GM23338 (cell line): ENCODE measurements around the gene CEP70.
"Not testable (repeated sequence)": the region's sequence is repeated elsewhere in the genome, so short reads cannot be mapped to it uniquely, and the experiment has no call there.

Experiments
- CREB1 ChIP-seq: fragments of 250-450 bp; sonication (Bioruptor Pico); IDR thresholded peaks from 2 replicates; pipeline ENCODE4 v1.5.0; 2020; ENCODE audit warnings: low read depth, mild to moderate bottlenecking, moderate library complexity
- EZH2 ChIP-seq: fragments of 200-600 bp; sonication (generic); IDR thresholded peaks from one replicate; pipeline ENCODE4 v1.8.0; 2017; ENCODE audit warnings: antibody characterized with exemption, mild to moderate bottlenecking, low read depth; ENCODE audit not compliant: unreplicated experiment
- EZH2phosphoT487 ChIP-seq: fragments of 200-600 bp; sonication (generic); IDR thresholded peaks from one replicate; pipeline ENCODE4 v1.8.1; 2018; ENCODE audit warnings: antibody characterized with exemption; ENCODE audit not compliant: unreplicated experiment
- POLR2AphosphoS5 ChIP-seq: IDR thresholded peaks from 2 replicates; pipeline ENCODE4 v1.6.1; 2016; ENCODE audit warnings: antibody characterized with exemption, low read depth
- STAT1 ChIP-seq: IDR thresholded peaks from one replicate; pipeline ENCODE4 v1.6.1; 2016; ENCODE audit warnings: antibody characterized with exemption; ENCODE audit not compliant: unreplicated experiment
- TF ChIP-seq, protein P1 (sequence below), 2 experiments: fragments of 200-600 bp in 1 of 2; sonication (generic) in 1 of 2; conservative IDR thresholded peaks; 2 replicates each; pipeline versions ENCODE4 v1.5.1 to v1.6.1; 2016 to 2017; ENCODE audit warnings: antibody characterized with exemption in 2 of 2, low read depth in 2 of 2, mild to moderate bottlenecking in 2 of 2, moderate library complexity in 1 of 2
- TF ChIP-seq, protein P2 (sequence below): IDR thresholded peaks from one replicate; pipeline ENCODE4 v1.6.1; 2018; ENCODE audit warnings: antibody characterized with exemption; ENCODE audit not compliant: unreplicated experiment
- TF ChIP-seq, protein P3 (sequence below): IDR thresholded peaks from 2 replicates; pipeline ENCODE4 v1.6.1; 2016; ENCODE audit warnings: antibody characterized with exemption

DNA sequence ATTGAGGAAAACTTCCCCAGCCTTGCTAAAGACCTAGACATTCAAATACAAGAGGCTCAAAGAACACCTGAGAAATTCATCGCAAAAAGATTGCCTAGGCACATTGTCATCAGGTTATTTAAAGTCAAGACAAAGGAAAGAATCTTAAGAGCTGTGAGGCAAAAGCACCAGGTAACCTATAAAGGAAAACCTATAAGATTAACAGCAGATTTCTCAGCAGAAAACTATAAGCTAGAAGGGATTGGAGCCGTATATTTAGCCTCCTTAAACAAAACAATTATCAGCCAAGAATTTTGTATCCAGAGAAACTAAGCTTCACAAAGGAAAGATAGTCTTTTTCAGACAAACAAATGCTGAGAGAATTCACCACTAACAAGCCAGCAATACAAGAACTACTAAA lies 43.1 kb downstream of the CEP70 start:
- TF ChIP-seq, protein P1, sequence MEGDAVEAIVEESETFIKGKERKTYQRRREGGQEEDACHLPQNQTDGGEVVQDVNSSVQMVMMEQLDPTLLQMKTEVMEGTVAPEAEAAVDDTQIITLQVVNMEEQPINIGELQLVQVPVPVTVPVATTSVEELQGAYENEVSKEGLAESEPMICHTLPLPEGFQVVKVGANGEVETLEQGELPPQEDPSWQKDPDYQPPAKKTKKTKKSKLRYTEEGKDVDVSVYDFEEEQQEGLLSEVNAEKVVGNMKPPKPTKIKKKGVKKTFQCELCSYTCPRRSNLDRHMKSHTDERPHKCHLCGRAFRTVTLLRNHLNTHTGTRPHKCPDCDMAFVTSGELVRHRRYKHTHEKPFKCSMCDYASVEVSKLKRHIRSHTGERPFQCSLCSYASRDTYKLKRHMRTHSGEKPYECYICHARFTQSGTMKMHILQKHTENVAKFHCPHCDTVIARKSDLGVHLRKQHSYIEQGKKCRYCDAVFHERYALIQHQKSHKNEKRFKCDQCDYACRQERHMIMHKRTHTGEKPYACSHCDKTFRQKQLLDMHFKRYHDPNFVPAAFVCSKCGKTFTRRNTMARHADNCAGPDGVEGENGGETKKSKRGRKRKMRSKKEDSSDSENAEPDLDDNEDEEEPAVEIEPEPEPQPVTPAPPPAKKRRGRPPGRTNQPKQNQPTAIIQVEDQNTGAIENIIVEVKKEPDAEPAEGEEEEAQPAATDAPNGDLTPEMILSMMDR (conservative IDR thresholded peaks at IDR 0.05; ENCODE audit: low read depth in 2 of 2): not testable (repeated sequence)
- TF ChIP-seq EZH2, POLR2AphosphoS5, STAT1, CREB1, EZH2phosphoT487: not testable (repeated sequence)
- TF ChIP-seq, protein P2, sequence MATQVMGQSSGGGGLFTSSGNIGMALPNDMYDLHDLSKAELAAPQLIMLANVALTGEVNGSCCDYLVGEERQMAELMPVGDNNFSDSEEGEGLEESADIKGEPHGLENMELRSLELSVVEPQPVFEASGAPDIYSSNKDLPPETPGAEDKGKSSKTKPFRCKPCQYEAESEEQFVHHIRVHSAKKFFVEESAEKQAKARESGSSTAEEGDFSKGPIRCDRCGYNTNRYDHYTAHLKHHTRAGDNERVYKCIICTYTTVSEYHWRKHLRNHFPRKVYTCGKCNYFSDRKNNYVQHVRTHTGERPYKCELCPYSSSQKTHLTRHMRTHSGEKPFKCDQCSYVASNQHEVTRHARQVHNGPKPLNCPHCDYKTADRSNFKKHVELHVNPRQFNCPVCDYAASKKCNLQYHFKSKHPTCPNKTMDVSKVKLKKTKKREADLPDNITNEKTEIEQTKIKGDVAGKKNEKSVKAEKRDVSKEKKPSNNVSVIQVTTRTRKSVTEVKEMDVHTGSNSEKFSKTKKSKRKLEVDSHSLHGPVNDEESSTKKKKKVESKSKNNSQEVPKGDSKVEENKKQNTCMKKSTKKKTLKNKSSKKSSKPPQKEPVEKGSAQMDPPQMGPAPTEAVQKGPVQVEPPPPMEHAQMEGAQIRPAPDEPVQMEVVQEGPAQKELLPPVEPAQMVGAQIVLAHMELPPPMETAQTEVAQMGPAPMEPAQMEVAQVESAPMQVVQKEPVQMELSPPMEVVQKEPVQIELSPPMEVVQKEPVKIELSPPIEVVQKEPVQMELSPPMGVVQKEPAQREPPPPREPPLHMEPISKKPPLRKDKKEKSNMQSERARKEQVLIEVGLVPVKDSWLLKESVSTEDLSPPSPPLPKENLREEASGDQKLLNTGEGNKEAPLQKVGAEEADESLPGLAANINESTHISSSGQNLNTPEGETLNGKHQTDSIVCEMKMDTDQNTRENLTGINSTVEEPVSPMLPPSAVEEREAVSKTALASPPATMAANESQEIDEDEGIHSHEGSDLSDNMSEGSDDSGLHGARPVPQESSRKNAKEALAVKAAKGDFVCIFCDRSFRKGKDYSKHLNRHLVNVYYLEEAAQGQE: not testable (repeated sequence)
- TF ChIP-seq, protein P3, sequence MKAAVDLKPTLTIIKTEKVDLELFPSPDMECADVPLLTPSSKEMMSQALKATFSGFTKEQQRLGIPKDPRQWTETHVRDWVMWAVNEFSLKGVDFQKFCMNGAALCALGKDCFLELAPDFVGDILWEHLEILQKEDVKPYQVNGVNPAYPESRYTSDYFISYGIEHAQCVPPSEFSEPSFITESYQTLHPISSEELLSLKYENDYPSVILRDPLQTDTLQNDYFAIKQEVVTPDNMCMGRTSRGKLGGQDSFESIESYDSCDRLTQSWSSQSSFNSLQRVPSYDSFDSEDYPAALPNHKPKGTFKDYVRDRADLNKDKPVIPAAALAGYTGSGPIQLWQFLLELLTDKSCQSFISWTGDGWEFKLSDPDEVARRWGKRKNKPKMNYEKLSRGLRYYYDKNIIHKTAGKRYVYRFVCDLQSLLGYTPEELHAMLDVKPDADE: not testable (repeated sequence)
